ENCODE measurements around the gene EPAS1.

The EPAS1 gene

DNA sequence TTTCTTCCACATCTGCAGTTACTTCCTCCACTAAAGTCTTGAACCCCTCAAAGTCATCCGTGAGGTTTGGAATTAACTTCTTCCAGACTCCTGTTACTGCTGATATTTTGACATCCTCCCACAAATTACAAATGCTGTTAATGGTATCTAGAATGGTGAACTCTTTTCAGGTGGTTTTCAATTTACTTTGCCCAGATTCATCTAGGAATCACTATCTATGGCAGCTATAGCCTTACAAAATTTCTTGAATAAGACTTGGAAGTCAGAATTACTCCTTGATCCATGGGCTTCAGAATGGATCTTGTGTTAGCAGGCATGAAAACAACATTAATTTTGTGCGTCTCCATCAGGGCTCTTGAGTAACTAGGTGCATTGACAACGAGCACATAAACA lies 19.9 kb downstream of the EPAS1 start:
- no peak for TF ChIP-seq ZNF384 (IDR thresholded peaks at IDR 0.05)
- no peak for TF ChIP-seq LEF1 (IDR thresholded peaks at IDR 0.05; ENCODE audit: borderline replicate concordance)
- no peak for TF ChIP-seq SUZ12 (IDR thresholded peaks at IDR 0.05)
- TF ChIP-seq CTBP1 (IDR thresholded peaks at IDR 0.05; ENCODE audit: borderline replicate concordance): no peak
- ChIA-PET CTCF (no interaction called here), POLR2A (no interaction called here)
- DNase-seq (ENCODE audit: extremely low spot score): no peak

- no peak for TF ChIP-seq FOXA1 (IDR thresholded peaks at IDR 0.05)
- TF ChIP-seq SP1 (IDR thresholded peaks at IDR 0.05): no peak
- TF ChIP-seq ARNT (IDR thresholded peaks at IDR 0.05): no peak
- TF ChIP-seq SUZ12 (IDR thresholded peaks at IDR 0.05): no peak
- TF ChIP-seq BHLHE40 (IDR thresholded peaks at IDR 0.05; ENCODE audit: borderline replicate concordance): no peak
- no peak for TF ChIP-seq FOXK2 (IDR thresholded peaks at IDR 0.05)
- no peak for TF ChIP-seq CTBP1 (IDR thresholded peaks at IDR 0.05; ENCODE audit: borderline replicate concordance)
- TF ChIP-seq ZNF384 (IDR thresholded peaks at IDR 0.05): no peak
These were observed 21.6 kb downstream of the EPAS1 start for GRCh38 chr2:46318579-46319460.

GRCh38 chr2:46319711-46320110 lies 22.5 kb downstream of the EPAS1 start:
- ChIA-PET POLR2A (interaction anchor here (1.1 kb wide), 1 partner anchor 22 kb away, joined by 3 read pairs; the partner anchor contains the start of gene EPAS1), CTCF (interaction anchor here (1.1 kb wide), 1 partner anchor 8 kb away, joined by 3 read pairs; no protein-coding TSS in a partner anchor)

More at GRCh38 chr2:46318579-46319460, 21.6 kb downstream of the EPAS1 start:
- POLR2A ChIA-PET: interaction anchor here (1.1 kb wide), 1 partner anchor 21 kb away, joined by 3 read pairs; the partner anchor contains the start of gene EPAS1
- no peak for DNase-seq (ENCODE audit: extremely low spot score)
- CTCF ChIA-PET: interaction anchor here (0.7 to 1.1 kb wide), 3 partner anchors 9 to 571 kb away, joined by 3 read pairs; no protein-coding TSS in a partner anchor

GRCh38 chr2:46320141-46320567 lies 22.9 kb downstream of the EPAS1 start:
- no peak for DNase-seq (ENCODE audit: extremely low spot score)
- CTCF ChIA-PET: interaction anchor here (1.1 kb wide), 1 partner anchor 8 kb away, joined by 3 read pairs; no protein-coding TSS in a partner anchor
- no peak for TF ChIP-seq L3MBTL2 (conservative IDR thresholded peaks at IDR 0.05)
- TF ChIP-seq SP1 (IDR thresholded peaks at IDR 0.05): no peak
- POLR2A ChIA-PET: no interaction called here

More at GRCh38 chr2:46319711-46320110, 22.5 kb downstream of the EPAS1 start:
- TF ChIP-seq SP1 (IDR thresholded peaks at IDR 0.05): no peak
- no peak for TF ChIP-seq TARDBP (IDR thresholded peaks at IDR 0.05)
- no peak for TF ChIP-seq FOXM1 (IDR thresholded peaks at IDR 0.05; ENCODE audit: borderline replicate concordance)
- TF ChIP-seq ELF4 (IDR thresholded peaks at IDR 0.05): no peak
- TF ChIP-seq SUZ12 (IDR thresholded peaks at IDR 0.05): no peak
- TF ChIP-seq L3MBTL2 (conservative IDR thresholded peaks at IDR 0.05): no peak
- TF ChIP-seq BHLHE40 (IDR thresholded peaks at IDR 0.05; ENCODE audit: borderline replicate concordance): no peak
- no peak for TF ChIP-seq NFRKB (IDR thresholded peaks at IDR 0.05)
- TF ChIP-seq PKNOX1 (IDR thresholded peaks at IDR 0.05): no peak
- TF ChIP-seq FOXK2 (IDR thresholded peaks at IDR 0.05): no peak
- no peak for DNase-seq (ENCODE audit: extremely low spot score)

DNA sequence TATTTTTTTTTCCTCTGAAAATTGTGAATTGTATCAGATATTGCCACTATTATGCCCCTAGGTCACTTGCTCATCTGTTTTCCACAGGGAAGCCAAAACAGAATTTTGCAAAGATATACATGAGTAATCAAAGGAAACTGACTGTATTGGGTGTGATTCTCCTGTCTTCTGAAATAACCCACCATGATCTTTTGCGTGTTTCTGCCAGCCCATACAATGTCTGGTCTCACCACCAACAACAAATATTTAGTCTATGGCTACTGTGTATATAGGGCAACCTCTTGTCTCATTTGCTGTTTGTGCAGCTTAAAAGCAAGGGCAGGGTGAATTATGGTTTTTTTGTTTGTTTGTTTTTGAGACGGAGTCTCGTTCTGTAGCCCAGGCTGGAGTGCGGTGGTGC lies 26.5 kb downstream of the EPAS1 start:
- TF ChIP-seq ZNF384 (IDR thresholded peaks at IDR 0.05) (no peak), LEF1 (IDR thresholded peaks at IDR 0.05; ENCODE audit: borderline replicate concordance) (no peak), SUZ12 (IDR thresholded peaks at IDR 0.05) (no peak), NFRKB (IDR thresholded peaks at IDR 0.05) (no peak), FOXM1 (IDR thresholded peaks at IDR 0.05; ENCODE audit: borderline replicate concordance) (no peak), ELF4 (IDR thresholded peaks at IDR 0.05) (no peak), BHLHE40 (IDR thresholded peaks at IDR 0.05; ENCODE audit: borderline replicate concordance) (no peak), FOXK2 (IDR thresholded peaks at IDR 0.05) (no peak), ARNT (IDR thresholded peaks at IDR 0.05) (no peak), SP1 (IDR thresholded peaks at IDR 0.05) (no peak), TARDBP (IDR thresholded peaks at IDR 0.05) (no peak), HDGF (IDR thresholded peaks at IDR 0.05; ENCODE audit: borderline replicate concordance) (no peak), L3MBTL2 (conservative IDR thresholded peaks at IDR 0.05) (no peak), FOXA1 (IDR thresholded peaks at IDR 0.05) (no peak), CTBP1 (IDR thresholded peaks at IDR 0.05; ENCODE audit: borderline replicate concordance) (no peak), PKNOX1 (IDR thresholded peaks at IDR 0.05) (no peak)
- ChIA-PET POLR2A (no interaction called here), CTCF (no interaction called here)
- DNase-seq (ENCODE audit: extremely low spot score): no peak

DNA sequence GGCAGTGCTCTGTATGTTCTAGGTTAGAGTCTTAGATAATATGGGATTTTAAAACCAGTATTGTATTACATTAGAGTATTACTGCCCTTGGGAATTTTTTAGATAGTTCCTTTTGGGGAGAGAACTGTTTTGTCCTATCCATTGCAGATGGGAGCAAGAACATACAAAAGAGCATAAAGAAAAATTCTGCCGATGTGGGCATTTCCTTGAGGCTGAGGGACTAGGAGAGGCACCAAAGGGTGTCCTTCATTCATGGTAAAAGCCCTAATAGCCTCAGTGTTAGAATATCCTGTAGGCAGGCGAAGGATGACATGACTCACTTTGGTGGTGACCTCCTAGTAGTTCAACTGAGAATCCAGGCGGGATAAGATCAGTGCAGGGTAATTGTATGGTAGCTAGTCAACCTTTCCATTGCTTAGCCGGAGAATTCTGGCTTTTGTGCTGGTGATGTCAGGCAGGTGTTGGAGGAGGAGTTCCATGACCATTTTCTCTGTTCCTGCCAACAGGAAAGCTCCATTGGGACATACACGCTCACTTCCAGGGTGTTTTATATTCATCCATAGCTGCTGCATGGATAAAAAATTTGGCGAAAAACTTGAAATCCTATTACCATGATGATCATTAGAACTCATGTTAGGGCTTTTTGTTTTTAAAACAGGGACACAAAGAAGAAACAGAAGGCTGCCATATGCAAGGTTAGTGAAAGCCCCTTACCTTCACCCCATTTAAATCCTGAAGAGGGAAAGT lies 28.1 kb downstream of the EPAS1 start:
- no peak for TF ChIP-seq BHLHE40 (IDR thresholded peaks at IDR 0.05; ENCODE audit: borderline replicate concordance)
- TF ChIP-seq NFRKB (IDR thresholded peaks at IDR 0.05): no peak
- TF ChIP-seq FOXM1 (IDR thresholded peaks at IDR 0.05; ENCODE audit: borderline replicate concordance): no peak
- TF ChIP-seq TARDBP (IDR thresholded peaks at IDR 0.05): no peak
- TF ChIP-seq SUZ12 (IDR thresholded peaks at IDR 0.05): no peak
- TF ChIP-seq L3MBTL2 (conservative IDR thresholded peaks at IDR 0.05): no peak
- TF ChIP-seq ZNF384 (IDR thresholded peaks at IDR 0.05): no peak
- TF ChIP-seq CTBP1 (IDR thresholded peaks at IDR 0.05; ENCODE audit: borderline replicate concordance): no peak
- TF ChIP-seq FOXK2 (IDR thresholded peaks at IDR 0.05): no peak
- no peak for TF ChIP-seq LEF1 (IDR thresholded peaks at IDR 0.05; ENCODE audit: borderline replicate concordance)
- TF ChIP-seq ELF4 (IDR thresholded peaks at IDR 0.05): no peak
- TF ChIP-seq SP1 (IDR thresholded peaks at IDR 0.05): no peak
- no peak for TF ChIP-seq FOXA1 (IDR thresholded peaks at IDR 0.05)
- no peak for TF ChIP-seq PKNOX1 (IDR thresholded peaks at IDR 0.05)
- no peak for TF ChIP-seq HDGF (IDR thresholded peaks at IDR 0.05; ENCODE audit: borderline replicate concordance)
- TF ChIP-seq ARNT (IDR thresholded peaks at IDR 0.05): no peak
- ChIA-PET CTCF (interaction anchor here (1.1 kb wide), 1 partner anchor 14 kb away, joined by 3 read pairs; no protein-coding TSS in a partner anchor), POLR2A (interaction anchor here (0.7 kb wide), 1 partner anchor 28 kb away, joined by 3 read pairs; the partner anchor contains the start of gene EPAS1)
- no peak for DNase-seq (ENCODE audit: extremely low spot score)

Measured in HEK293T (cell line).